SK-N-SH treated with all-trans-retinoic acid at 6 μM for 48 hours (cell line): ENCODE data around the gene KIAA1217.
A peak's percentile ranks its signal among the peaks of the same experiment; 100 is the strongest.

Source experiments
- ATAC-seq: fragments of 200-7000 bp; cut with Tn5 transposase; 3 replicates; pipeline ENCODE4 v1.9.1; 2020; ENCODE audit warnings: mild to moderate bottlenecking, moderate library complexity
- ARNTL ChIP-seq: fragments of 450-650 bp; formaldehyde crosslinking; IDR thresholded peaks from 2 replicates; pipeline ENCODE4 v1.5.0; 2020; ENCODE audit warnings: low read depth, mild to moderate bottlenecking, moderate library complexity, borderline replicate concordance
- BACH2 ChIP-seq: fragments of 250-450 bp; sonication (Bioruptor Pico); IDR thresholded peaks from 2 replicates; pipeline ENCODE4 v1.9.0; 2021; ENCODE audit warnings: mild to moderate bottlenecking, borderline replicate concordance
- CSDC2 ChIP-seq: fragments of 250-450 bp; sonication (Bioruptor Pico); IDR thresholded peaks from 2 replicates; pipeline ENCODE4 v1.5.0; 2020; ENCODE audit warnings: mild to moderate bottlenecking, moderate library complexity
- ESRRG ChIP-seq: fragments of 250-450 bp; sonication (Bioruptor Pico); IDR thresholded peaks from 2 replicates; pipeline ENCODE4 v1.6.1; 2021; ENCODE audit warnings: mild to moderate bottlenecking
- GLIS3 ChIP-seq: fragments of 250-450 bp; sonication (Bioruptor Pico); IDR thresholded peaks from 2 replicates; pipeline ENCODE4 v1.5.0; 2020; ENCODE audit warnings: mild to moderate bottlenecking, moderate library complexity
- ISL1 ChIP-seq: fragments of 250-450 bp; sonication (Bioruptor Pico); IDR thresholded peaks from 2 replicates; pipeline ENCODE4 v2.1.2; 2022; ENCODE audit warnings: mild to moderate bottlenecking, moderate library complexity
- OSR1 ChIP-seq: fragments of 250-450 bp; sonication (Bioruptor Pico); IDR thresholded peaks from 2 replicates; pipeline ENCODE4 v1.8.0; 2022; ENCODE audit warnings: moderate library complexity, mild to moderate bottlenecking, inconsistent platforms
- PATZ1 ChIP-seq: fragments of 250-450 bp; sonication (Bioruptor Pico); IDR thresholded peaks from 2 replicates; pipeline ENCODE4 v1.8.0; 2020; ENCODE audit warnings: mild to moderate bottlenecking, moderate library complexity, borderline replicate concordance
- PPARA ChIP-seq: fragments of 250-450 bp; sonication (Bioruptor Pico); IDR thresholded peaks from 2 replicates; pipeline ENCODE4 v1.5.0; 2020; ENCODE audit warnings: mild to moderate bottlenecking, borderline replicate concordance
- RARB ChIP-seq: fragments of 250-450 bp; sonication (Bioruptor Pico); IDR thresholded peaks from 2 replicates; pipeline ENCODE4 v1.8.0; 2021; ENCODE audit warnings: mild to moderate bottlenecking, moderate library complexity
- SNAI2 ChIP-seq: fragments of 250-450 bp; sonication (Bioruptor Pico); IDR thresholded peaks from 2 replicates; pipeline ENCODE4 v1.5.0; 2020; ENCODE audit warnings: mild to moderate bottlenecking, moderate library complexity
- TCF4 ChIP-seq: fragments of 250-450 bp; sonication (Bioruptor Pico); IDR thresholded peaks from 2 replicates; pipeline ENCODE4 v1.8.0; 2021; ENCODE audit warnings: mild to moderate bottlenecking, moderate library complexity, borderline replicate concordance
- TOX ChIP-seq: fragments of 250-450 bp; sonication (Bioruptor Pico); IDR thresholded peaks from 2 replicates; pipeline ENCODE4 v1.8.0; 2021; ENCODE audit warnings: mild to moderate bottlenecking, moderate library complexity, borderline replicate concordance
- TSHZ2 ChIP-seq: fragments of 250-450 bp; sonication (Bioruptor Pico); IDR thresholded peaks from 2 replicates; pipeline ENCODE4 v1.5.0; 2020; ENCODE audit warnings: mild to moderate bottlenecking, moderate library complexity
- ZC3H10 ChIP-seq: fragments of 250-450 bp; sonication (Bioruptor Pico); IDR thresholded peaks from 2 replicates; pipeline ENCODE4 v1.5.1; 2021; ENCODE audit warnings: mild to moderate bottlenecking, moderate library complexity
- ZFP30 ChIP-seq: fragments of 450-650 bp; formaldehyde crosslinking; IDR thresholded peaks from 2 replicates; pipeline ENCODE4 v1.5.0; 2022; ENCODE audit warnings: mild to moderate bottlenecking, moderate library complexity
- ZNF565 ChIP-seq: fragments of 450-650 bp; formaldehyde crosslinking; conservative IDR thresholded peaks from 2 replicates; pipeline ENCODE4 v1.5.0; 2020; ENCODE audit warnings: low read depth, mild to moderate bottlenecking, moderate library complexity
- ZNF70 ChIP-seq: fragments of 450-650 bp; formaldehyde crosslinking; IDR thresholded peaks from 2 replicates; pipeline ENCODE4 v1.5.0; 2020; ENCODE audit warnings: mild to moderate bottlenecking, moderate library complexity

The KIAA1217 gene

GRCh38 chr10:24382596-24382978, 173.6 kb downstream of the KIAA1217 start (continued):
- no peak for TF ChIP-seq PATZ1 (CRISPR knock-in tag)
- no peak for TF ChIP-seq BACH2 (CRISPR knock-in tag)
- TF ChIP-seq OSR1 (CRISPR knock-in tag), result no peak
- TF ChIP-seq ARNTL (CRISPR knock-in tag), result no peak
- TF ChIP-seq ZNF565 (CRISPR knock-in tag), result no peak

GRCh38 chr10:24382979-24383663, 174.2 kb downstream of the KIAA1217 start:
- TF ChIP-seq ZNF70 (CRISPR knock-in tag), result no peak
- no peak for TF ChIP-seq TOX (CRISPR knock-in tag)
- TF ChIP-seq RARB, result no peak
- no peak for TF ChIP-seq ESRRG
- no peak for TF ChIP-seq OSR1 (CRISPR knock-in tag)
- no peak for TF ChIP-seq TSHZ2
- TF ChIP-seq ISL1 (CRISPR knock-in tag), result no peak
- no peak; the same call in 2 of the 3 replicates for ATAC-seq

- TF ChIP-seq GLIS3 (CRISPR knock-in tag) (no peak), TOX (CRISPR knock-in tag) (no peak), PPARA (CRISPR knock-in tag) (no peak), TCF4 (no peak), ZNF565 (CRISPR knock-in tag) (no peak), ZFP30 (CRISPR knock-in tag) (no peak), BACH2 (CRISPR knock-in tag) (no peak), CSDC2 (CRISPR knock-in tag) (no peak), ESRRG (no peak), OSR1 (CRISPR knock-in tag) (no peak)
- peak; percentile 96 for ATAC-seq
Measured at GRCh38 chr10:24383681-24384106, 174.8 kb downstream of the KIAA1217 start.

GRCh38 chr10:24384954-24385353, 176.0 kb downstream of the KIAA1217 start:
- ATAC-seq, result no peak
- TF ChIP-seq ZNF70 (CRISPR knock-in tag) (no peak), PATZ1 (CRISPR knock-in tag) (no peak), ZNF565 (CRISPR knock-in tag) (no peak), TCF4 (no peak), BACH2 (CRISPR knock-in tag) (no peak), ZFP30 (CRISPR knock-in tag) (no peak), SNAI2 (CRISPR knock-in tag) (no peak), TOX (CRISPR knock-in tag) (no peak), ESRRG (no peak), ZC3H10 (CRISPR knock-in tag) (no peak), TSHZ2 (no peak)
